HL-60 (cell line): ENCODE data around the gene MYO1A.

Experiments used
- DNase-seq, 2 experiments: peaks; one replicate each; pipeline ENCODE4 v3.0.0-alpha.2; 2010 to 2020; ENCODE audit warnings: low read depth in 1 of 2, low spot score in 1 of 2
- H3K27ac ChIP-seq: fragments of 250-450 bp; sonication (Bioruptor Pico); replicated peaks from 2 replicates; pipeline ENCODE4 v1.5.1; 2020; ENCODE audit warnings: mild to moderate bottlenecking, moderate library complexity
- H3K27me3 ChIP-seq: fragments of 250-450 bp; sonication (Bioruptor Pico); 2 replicates; pipeline ENCODE4 v1.5.1; 2021; ENCODE audit warnings: mild to moderate bottlenecking, moderate library complexity; ENCODE audit not compliant: insufficient read depth, poor library complexity, severe bottlenecking
- H3K4me3 ChIP-seq: replicated peaks from 2 replicates; pipeline ENCODE4 v1.5.1; 2011; ENCODE audit warnings: mild to moderate bottlenecking, control low read depth, low read length; ENCODE audit not compliant: insufficient read depth
- CTCF ChIP-seq: IDR thresholded peaks from one replicate; pipeline ENCODE4 v1.5.1; 2011; ENCODE audit warnings: low read length, control low read depth, inconsistent platforms; ENCODE audit not compliant: insufficient read depth
- GABPA ChIP-seq: IDR thresholded peaks from 2 replicates; pipeline ENCODE4 v1.6.1; 2012; ENCODE audit warnings: low read depth
- POLR2AphosphoS5 ChIP-seq: IDR thresholded peaks from 2 replicates; pipeline ENCODE4 v1.6.1; 2012; ENCODE audit warnings: low read depth
- REST ChIP-seq: IDR thresholded peaks from 2 replicates; pipeline ENCODE4 v1.6.1; 2012; ENCODE audit warnings: low read depth; ENCODE audit not compliant: insufficient replicate concordance
- SPI1 ChIP-seq: IDR thresholded peaks from 2 replicates; pipeline ENCODE4 v1.6.1; 2012; ENCODE audit warnings: low read depth, mild to moderate bottlenecking, borderline replicate concordance

MYO1A gene

DNA sequence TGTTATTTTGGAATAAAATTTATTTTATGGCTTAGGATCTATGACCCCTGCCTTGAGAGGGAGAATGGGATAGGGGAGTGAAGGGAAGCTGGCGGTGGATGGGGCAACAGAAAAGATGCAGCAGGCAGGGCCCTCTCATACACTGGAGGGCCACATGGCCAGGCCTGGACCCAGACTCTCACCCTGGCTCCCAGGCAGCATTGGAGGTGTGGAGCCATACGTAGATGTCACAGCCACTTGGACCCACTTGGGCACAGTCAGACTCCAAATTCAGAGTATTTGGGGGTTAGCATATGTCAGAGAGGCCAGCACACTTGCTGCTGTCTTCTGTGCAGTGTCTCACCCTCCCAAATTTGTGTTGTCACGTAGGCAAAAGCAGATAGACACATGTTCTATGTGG lies 45.5 kb upstream of the MYO1A start:
- TF ChIP-seq SPI1 (no peak), CTCF (no peak), REST (no peak), POLR2AphosphoS5 (no peak), GABPA (no peak)
- no peak for DNase-seq
- Histone ChIP-seq H3K27me3 (no peaks in the 10 kb centered on the region), H3K27ac (no peak overlapping the region), H3K4me3 (no peak overlapping the region)

DNA sequence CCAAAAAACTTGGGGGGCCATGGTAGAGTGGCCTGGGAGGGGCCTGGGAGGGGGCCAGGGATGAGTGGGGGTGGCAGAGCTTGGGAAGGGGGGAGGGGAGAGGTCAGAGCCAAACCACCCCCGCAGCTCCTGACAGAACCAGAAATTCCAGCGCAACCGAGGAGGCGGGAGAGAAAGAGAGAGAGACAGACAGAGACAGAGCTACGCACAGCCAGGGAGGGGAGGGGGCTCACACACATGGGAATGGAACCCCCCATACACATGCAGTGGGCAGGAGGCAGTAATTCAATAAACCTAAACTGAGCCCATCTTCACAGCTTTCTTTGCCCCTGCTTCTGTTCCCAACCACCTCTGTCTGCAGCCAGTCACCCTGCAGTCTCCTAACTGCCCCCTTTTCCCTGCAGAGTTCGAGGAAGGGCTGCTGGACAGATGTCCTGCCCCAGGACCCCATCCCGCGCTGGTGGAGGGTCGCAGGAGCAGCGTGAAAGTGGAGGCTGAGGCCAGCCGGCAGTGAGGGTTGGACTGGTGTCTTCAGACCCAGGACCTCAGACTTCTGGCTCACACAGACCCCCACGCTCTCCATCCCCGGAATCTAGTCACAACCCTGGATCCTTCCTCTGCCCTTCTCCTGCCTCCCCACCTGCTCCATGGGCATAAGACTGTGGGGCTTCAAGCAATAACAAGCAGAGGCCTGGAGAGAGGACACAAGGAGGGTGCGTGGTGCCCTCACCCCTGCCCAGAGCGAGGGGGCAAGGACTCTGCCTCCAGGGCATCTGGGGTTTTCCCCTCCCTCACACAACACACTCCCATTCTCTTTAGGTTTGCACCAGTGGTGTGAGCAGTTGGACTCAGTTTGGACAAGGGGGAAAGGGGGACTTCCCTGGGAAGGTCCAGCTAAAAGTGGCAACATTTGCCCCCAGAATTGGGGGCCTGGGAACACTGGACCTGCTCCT lies 44.6 kb upstream of the MYO1A start:
- TF ChIP-seq SPI1 = no peak
- TF ChIP-seq POLR2AphosphoS5 = 0 out of 2 replicates have a peak, but pooled peaks have one; percentile 31
- no peak overlapping the region for H3K4me3 ChIP-seq
- H3K27me3 ChIP-seq = no peaks in the 10 kb centered on the region
- no peak for DNase-seq
- H3K27ac ChIP-seq = no peak overlapping the region

GRCh38 chr12:57093415-57094207 lies 43.7 kb upstream of the MYO1A start:
- H3K27me3 ChIP-seq = no peaks in the 10 kb centered on the region
- no peak overlapping the region for H3K27ac ChIP-seq
- no peak overlapping the region for H3K4me3 ChIP-seq
- peak; percentile 30; the same call in 1 of the 2 replicates for TF ChIP-seq POLR2AphosphoS5
- TF ChIP-seq SPI1 = peak; percentile 41; the same call in 1 of the 2 replicates
- no peak for TF ChIP-seq REST
- no peak for TF ChIP-seq GABPA
- peak; percentile 50 for TF ChIP-seq CTCF
- DNase-seq = peak in 1 of 2 experiments; percentile 60

DNA sequence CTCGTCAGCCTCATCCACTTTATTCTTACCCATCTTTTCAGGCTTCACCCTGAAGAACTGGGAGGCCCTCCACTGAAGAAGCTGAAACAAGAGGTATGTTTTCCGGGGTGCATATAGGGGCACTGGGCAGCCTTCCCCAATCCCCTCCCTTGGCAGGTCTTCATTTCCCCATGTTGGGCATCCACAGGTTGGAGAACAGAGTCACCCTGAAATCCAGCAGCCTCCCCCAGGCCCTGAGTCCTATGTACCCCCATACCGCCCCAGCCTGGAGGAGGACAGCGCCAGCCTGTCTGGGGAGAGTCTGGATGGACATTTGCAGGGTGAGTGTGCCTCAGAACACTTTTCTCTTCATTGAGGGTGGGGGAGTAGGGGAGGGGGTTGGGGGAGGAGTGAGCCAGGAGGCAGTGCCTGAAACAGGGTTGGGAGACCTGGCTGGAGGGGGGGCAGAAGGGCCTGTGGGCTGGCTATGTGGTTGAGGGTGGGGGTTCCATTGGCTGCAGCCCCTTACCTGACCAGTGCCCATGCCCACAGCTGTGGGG lies 43.0 kb upstream of the MYO1A start:
- Histone ChIP-seq H3K4me3 (no peak overlapping the region), H3K27ac (no peak overlapping the region), H3K27me3 (no peaks in the 10 kb centered on the region)
- DNase-seq = no peak
- TF ChIP-seq CTCF (no peak), GABPA (no peak), REST (no peak), POLR2AphosphoS5 (no peak), SPI1 (no peak)
